Right lobe of liver (tissue), 6 donors: ENCODE measurements around the gene TBC1D12. TPM values are rescaled to one million over a fixed set of nuclear protein-coding genes. Genes with fewer than 3 reads are reported as not detected.
"Not testable (repeated sequence)": the region's sequence is repeated elsewhere in the genome, so short reads cannot be mapped to it uniquely, and the experiment has no call there.

Experiments used
- ATAC-seq, 4 donors: fragments of 200-7000 bp; cut with Tn5 transposase; one replicate each; pipeline ENCODE4 v1.9.1; 2020; ENCODE audit warnings: mild to moderate bottlenecking in 4 of 4, moderate library complexity in 4 of 4
- DNase-seq, 3 donors: peaks; one replicate each; pipeline ENCODE4 v3.0.0-alpha.2; 2020
- H3K27ac ChIP-seq, 3 donors: fragments of 200-600 bp; one replicate each; pipeline ENCODE4 v1.8.0; 2022
- H3K27me3 ChIP-seq, 2 donors: fragments of 200-600 bp; one replicate each; pipeline ENCODE4 v1.8.0; 2022
- H3K36me3 ChIP-seq, 4 donors: fragments of 200-600 bp; sonication (generic) in 1 of 4; one replicate each; pipeline versions ENCODE4 v1.5.1 to v1.8.0; 2017 to 2022; ENCODE audit warnings: control low read depth in 1 of 4
- H3K4me1 ChIP-seq, 4 donors: fragments of 200-600 bp; sonication (generic) in 1 of 4; one replicate each; pipeline versions ENCODE4 v1.5.1 to v1.8.0; 2017 to 2022; ENCODE audit warnings: control low read depth in 1 of 4
- H3K4me3 ChIP-seq, 3 donors: fragments of 200-600 bp; one replicate each; pipeline ENCODE4 v1.8.0; 2022
- H3K9me3 ChIP-seq, 4 donors: fragments of 200-600 bp; sonication (generic) in 1 of 4; one replicate each; pipeline versions ENCODE4 v1.5.1 to v1.8.0; 2017 to 2022; ENCODE audit warnings: control low read depth in 1 of 4
- POLR2A ChIP-seq: fragments of 450-650 bp; IDR thresholded peaks from one replicate; pipeline ENCODE4 v1.6.1; 2017; ENCODE audit warnings: antibody characterized with exemption, mild to moderate bottlenecking
- WGBS: methylation state at CpG from one replicate; pipeline ENCODE4 v1.1.6; 2018; ENCODE audit warnings: low coverage, low lambda C conversion rate; ENCODE audit not compliant: insufficient coverage; ENCODE audit errors: missing lambda C conversion rate; 5-methylcytosine and 5-hydroxymethylcytosine counted together
- intact Hi-C, 2 donors: fragments of 100-400 bp; cut with DNase I; formaldehyde crosslinking; loops; one replicate each; pipeline versions ENCODE4 v1.11.2 to v1.14.1; 2022
- total RNA-seq, 6 experiments: library from RNA; depleted of rRNA in 2 of 6; stranded (reverse); fragments of >200 nt in 2 of 6; fragmentation: NEBNext Ultra II Directional in 3 of 6; extraction: Animal tissue kit (Norgen Biotek cat#: 25700) in 3 of 6; gene quantifications; one replicate each; pipeline versions ENCODE4 v1.1.0 to v1.2.4, GENCODE V29; 2016 to 2023
- TF ChIP-seq, protein P1 (sequence below), 4 donors: fragments of 200-600 bp in 3 of 4; fragments of 450-650 bp in 1 of 4; IDR thresholded peaks; one replicate each; pipeline versions ENCODE4 v1.5.1 to v1.8.0; 2016 to 2022; ENCODE audit warnings: antibody characterized with exemption in 4 of 4, mild to moderate bottlenecking in 2 of 4
- donor health status: DM: no; HTN: yes; CAD: no.
- donor health status: DM: no; HTN: no; CAD: no.
- donor health status: DM: no; HTN: no; CAD: no.
- donor health status: DM: no; HTN: yes; CAD: no.
- donor health status: DM: no; HTN: yes; CAD: no.

Gene TBC1D12
- total RNA-seq, 6 experiments from 2014 or later, result 3.8 to 5.2 (median 4.9) TPM

DNA sequence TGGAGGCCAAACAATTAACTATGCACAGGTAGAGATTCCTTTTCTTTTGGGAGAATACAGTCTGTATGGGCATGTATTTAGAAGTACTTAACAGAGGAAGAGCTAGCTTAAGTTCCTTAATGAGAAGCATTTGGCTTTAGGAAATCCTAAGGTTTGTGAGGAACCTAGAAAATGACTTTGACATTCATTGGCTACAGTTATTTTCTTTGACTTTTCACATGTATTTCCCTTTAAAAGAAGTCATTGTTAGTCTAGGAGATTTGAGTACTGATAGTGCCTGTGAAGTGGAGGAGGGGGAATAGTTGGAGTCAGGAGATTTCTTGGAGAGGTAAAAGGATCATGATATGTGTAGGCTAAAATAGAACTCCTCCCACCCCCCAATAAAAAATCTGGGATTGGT is 146.9 kb downstream of the TBC1D12 start:
- Histone ChIP-seq H3K27me3 (no peaks in the 10 kb centered on the region), H3K4me3 (no peak overlapping the region), H3K4me1 (peaks cover 0 to 13% (median 3%) of the 10 kb centered on the region in 4 donors), H3K36me3 (no peaks in the 10 kb centered on the region), H3K27ac (no peak overlapping the region), H3K9me3 (no peaks in the 10 kb centered on the region)
- DNase-seq (no peak), ATAC-seq (no peak)
- intact Hi-C loops, result no loop called here
- no peak for TF ChIP-seq POLR2A
- TF ChIP-seq, protein P1, sequence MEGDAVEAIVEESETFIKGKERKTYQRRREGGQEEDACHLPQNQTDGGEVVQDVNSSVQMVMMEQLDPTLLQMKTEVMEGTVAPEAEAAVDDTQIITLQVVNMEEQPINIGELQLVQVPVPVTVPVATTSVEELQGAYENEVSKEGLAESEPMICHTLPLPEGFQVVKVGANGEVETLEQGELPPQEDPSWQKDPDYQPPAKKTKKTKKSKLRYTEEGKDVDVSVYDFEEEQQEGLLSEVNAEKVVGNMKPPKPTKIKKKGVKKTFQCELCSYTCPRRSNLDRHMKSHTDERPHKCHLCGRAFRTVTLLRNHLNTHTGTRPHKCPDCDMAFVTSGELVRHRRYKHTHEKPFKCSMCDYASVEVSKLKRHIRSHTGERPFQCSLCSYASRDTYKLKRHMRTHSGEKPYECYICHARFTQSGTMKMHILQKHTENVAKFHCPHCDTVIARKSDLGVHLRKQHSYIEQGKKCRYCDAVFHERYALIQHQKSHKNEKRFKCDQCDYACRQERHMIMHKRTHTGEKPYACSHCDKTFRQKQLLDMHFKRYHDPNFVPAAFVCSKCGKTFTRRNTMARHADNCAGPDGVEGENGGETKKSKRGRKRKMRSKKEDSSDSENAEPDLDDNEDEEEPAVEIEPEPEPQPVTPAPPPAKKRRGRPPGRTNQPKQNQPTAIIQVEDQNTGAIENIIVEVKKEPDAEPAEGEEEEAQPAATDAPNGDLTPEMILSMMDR (IDR thresholded peaks at IDR 0.05), result no peak

GRCh38 chr10:94567714-94568307 is 165.5 kb downstream of the TBC1D12 start:
- H3K4me3 ChIP-seq, H3K9me3 ChIP-seq, H3K4me1 ChIP-seq, intact Hi-C loops, H3K27me3 ChIP-seq, DNase-seq, H3K36me3 ChIP-seq, H3K27ac ChIP-seq, ATAC-seq: not testable (repeated sequence)
- WGBS, result 100% methylated on average over 5 of the region's 13 CpGs

GRCh38 chr10:94571081-94571480 is 168.7 kb downstream of the TBC1D12 start:
- no peak for DNase-seq
- Histone ChIP-seq H3K4me1 (no peaks in the 10 kb centered on the region), H3K27me3 (no peaks in the 10 kb centered on the region), H3K36me3 (no peaks in the 10 kb centered on the region), H3K9me3 (no peaks in the 10 kb centered on the region), H3K4me3 (no peak overlapping the region), H3K27ac (no peak overlapping the region)
- intact Hi-C loops, result no loop called here
- TF ChIP-seq, protein P1 (IDR thresholded peaks at IDR 0.05), result no peak
- no peak for TF ChIP-seq POLR2A
- ATAC-seq, result no peak

- H3K9me3 ChIP-seq, result no peaks in the 10 kb centered on the region
- H3K4me1 ChIP-seq, result no peaks in the 10 kb centered on the region
- intact Hi-C loops, result no loop called here
- H3K27ac ChIP-seq, result no peak overlapping the region
- WGBS, result 93% methylated on average over 3 of the region's 3 CpGs
- TF ChIP-seq POLR2A, result no peak
- TF ChIP-seq, protein P1 (IDR thresholded peaks at IDR 0.05), result no peak
- H3K4me3 ChIP-seq, result no peak overlapping the region
- no peaks in the 10 kb centered on the region for H3K36me3 ChIP-seq
- H3K27me3 ChIP-seq, result no peaks in the 10 kb centered on the region
- DNase-seq (no peak), ATAC-seq (no peak)
Observed at GRCh38 chr10:94571528-94571927, 169.2 kb downstream of the TBC1D12 start.

GRCh38 chr10:94578790-94579189 is 176.4 kb downstream of the TBC1D12 start:
- H3K36me3 ChIP-seq, result no peaks in the 10 kb centered on the region
- no peak for ATAC-seq
- 80% methylated on average over 2 of the region's 4 CpGs for WGBS
- H3K27me3 ChIP-seq, result no peaks in the 10 kb centered on the region
- H3K4me1 ChIP-seq, result no peaks in the 10 kb centered on the region
- H3K27ac ChIP-seq, result no peak overlapping the region
- H3K9me3 ChIP-seq, result no peaks in the 10 kb centered on the region
- no peak overlapping the region for H3K4me3 ChIP-seq
- intact Hi-C loops, result no loop called here
- DNase-seq, result no peak
- TF ChIP-seq, protein P1 (IDR thresholded peaks at IDR 0.05), result no peak
- no peak for TF ChIP-seq POLR2A
